HepG2 (cell line): ENCODE measurements around the gene CDH8. TPM values are rescaled to one million over a fixed set of nuclear protein-coding genes. Genes with fewer than 3 reads are reported as not detected.

Experiments used
- ATAC-seq: fragments of 200-7000 bp; cut with Tn5 transposase; 3 replicates; pipeline ENCODE4 v1.9.1; 2020; ENCODE audit warnings: mild to moderate bottlenecking, moderate library complexity
- BruUV-seq: library from RNA; stranded (reverse); fragments of 400-500 nt; replicated peaks from 2 replicates; lab custom pipeline; 2021; lab: Mats Ljungman, UMichigan
- CTCF ChIA-PET: fragments of 300-600 bp; formaldehyde crosslinking; extraction: SDS; loops from one replicate; lab custom pipeline; 2021; ENCODE audit warnings: low total read pairs, inconsistent platforms, low intra/inter-chr PET ratio; lab: Yijun Ruan, JAX
- POLR2A ChIA-PET: fragments of 350-600 bp; sonication (Branson Sonifier 250); formaldehyde crosslinking; loops from one replicate; lab custom pipeline; 2020; ENCODE audit warnings: antibody characterized with exemption, inconsistent platforms; lab: Yijun Ruan, JAX
- DNase-seq: peaks from one replicate; pipeline ENCODE4 v3.0.0-alpha.2; 2015; ENCODE audit warnings: low spot score
- FAIRE-seq: peaks from 3 replicates; lab custom pipeline; 2011; peaks lifted over from hg19 to GRCh38; lab: Jason Lieb, UNC
- H2AFZ ChIP-seq: one replicate; pipeline ENCODE4 v1.6.1; 2011; ENCODE audit warnings: low read length, inconsistent platforms
- H3K27ac ChIP-seq: fragments of 300-600 bp; 3 replicates; pipeline ENCODE4 v1.8.0; 2011; ENCODE audit warnings: mixed run types, mild to moderate bottlenecking, mixed read lengths, low read length, inconsistent platforms; ENCODE audit not compliant: insufficient read depth; ENCODE audit errors: extremely low read length
- H3K27me3 ChIP-seq, 2 experiments: fragments of 200-600 bp in 1 of 2; 2 replicates in 1 of 2; 3 replicates in 1 of 2; pipeline versions ENCODE4 v1.6.0 to v1.8.0; 2011; ENCODE audit warnings: low read length in 2 of 2, mild to moderate bottlenecking in 2 of 2, moderate library complexity in 2 of 2, inconsistent platforms in 1 of 2; ENCODE audit not compliant: insufficient read depth in 2 of 2, control insufficient read depth in 1 of 2
- H3K36me3 ChIP-seq, 2 experiments: fragments of 200-600 bp in 1 of 2; replicated peaks in 1 of 2; 2 replicates in 1 of 2; 3 replicates in 1 of 2; pipeline versions ENCODE4 v1.5.1 to v1.8.0; 2011; ENCODE audit warnings: low read length in 2 of 2, inconsistent platforms in 1 of 2; ENCODE audit not compliant: insufficient read depth in 2 of 2, control insufficient read depth in 1 of 2
- H3K4me1 ChIP-seq: 2 replicates; pipeline ENCODE4 v1.5.1; 2012; ENCODE audit warnings: low read length, inconsistent platforms; ENCODE audit not compliant: insufficient read depth
- H3K4me2 ChIP-seq: 2 replicates; pipeline ENCODE4 v1.6.0; 2011; ENCODE audit warnings: low read depth, low read length, inconsistent platforms
- H3K4me3 ChIP-seq, 3 experiments: fragments of 200-600 bp in 1 of 3; sonication (generic), shearing (Covaris generic) in 1 of 3; replicated peaks in 1 of 3; 2 replicates each; pipeline ENCODE4 v1.5.1; 2011 to 2016; ENCODE audit warnings: low read length in 3 of 3, inconsistent platforms in 2 of 3, low read depth in 2 of 3, mild to moderate bottlenecking in 2 of 3, control low read depth in 1 of 3, mixed read lengths in 1 of 3; ENCODE audit not compliant: insufficient read depth in 1 of 3
- H3K79me2 ChIP-seq: one replicate; pipeline ENCODE4 v1.6.1; 2011; ENCODE audit warnings: low read length, inconsistent platforms; ENCODE audit not compliant: insufficient read depth
- H3K9ac ChIP-seq: 2 replicates; pipeline ENCODE4 v1.6.0; 2011; ENCODE audit warnings: mild to moderate bottlenecking, low read depth, low read length, inconsistent platforms; ENCODE audit not compliant: insufficient read depth
- H3K9me3 ChIP-seq: 2 replicates; pipeline ENCODE4 v1.5.1; 2012; ENCODE audit warnings: mild to moderate bottlenecking, low read length
- H4K20me1 ChIP-seq: 2 replicates; pipeline ENCODE4 v1.6.0; 2011; ENCODE audit warnings: inconsistent platforms, mild to moderate bottlenecking, low read length, moderate library complexity; ENCODE audit not compliant: insufficient read depth
- FOSL1 ChIP-seq: sonication (generic); formaldehyde crosslinking; IDR thresholded peaks from 2 replicates; pipeline ENCODE4 v1.9.0; 2021; ENCODE audit warnings: missing genetic modification reagents, borderline replicate concordance
- GATAD2A ChIP-seq: IDR thresholded peaks from 2 replicates; pipeline ENCODE4 v1.6.1; 2016
- HBP1 ChIP-seq: IDR thresholded peaks from 2 replicates; pipeline ENCODE4 v1.6.1; 2016; ENCODE audit warnings: low read depth, control low read depth
- PHF8 ChIP-seq: sonication (generic); formaldehyde crosslinking; IDR thresholded peaks from 2 replicates; pipeline ENCODE4 v1.5.0; 2020; ENCODE audit warnings: missing genetic modification reagents
- RNF219 ChIP-seq: sonication (generic); formaldehyde crosslinking; IDR thresholded peaks from 2 replicates; pipeline ENCODE4 v1.5.0; 2020; ENCODE audit warnings: mild to moderate bottlenecking, missing genetic modification reagents
- SAFB2 ChIP-seq: sonication (generic); formaldehyde crosslinking; IDR thresholded peaks from 2 replicates; pipeline ENCODE4 v1.5.1; 2020; ENCODE audit warnings: missing genetic modification reagents, low read depth, mild to moderate bottlenecking, borderline replicate concordance
- ZBED4 ChIP-seq: sonication (generic); formaldehyde crosslinking; IDR thresholded peaks from 2 replicates; pipeline ENCODE4 v1.4.0; 2020; ENCODE audit warnings: missing genetic modification reagents, borderline replicate concordance
- ZNF224 ChIP-seq: sonication (generic); formaldehyde crosslinking; IDR thresholded peaks from 2 replicates; pipeline ENCODE4 v1.5.0; 2020; ENCODE audit warnings: mild to moderate bottlenecking, missing genetic modification reagents
- ZNF691 ChIP-seq: sonication (generic); formaldehyde crosslinking; IDR thresholded peaks from 2 replicates; pipeline ENCODE4 v1.4.0; 2020; ENCODE audit warnings: missing genetic modification reagents, low read depth, mild to moderate bottlenecking, borderline replicate concordance
- WGBS: methylation state at CpG from one replicate; pipeline ENCODE4 v1.1.6; 2017; ENCODE audit warnings: low lambda C conversion rate; 5-methylcytosine and 5-hydroxymethylcytosine counted together
- in situ Hi-C: cut with HindIII; loops from 2 replicates; pipeline ENCODE4 v1.10.0; 2017; ENCODE audit warnings: low pct_unique_long_range_greater_than_20kb; ENCODE audit not compliant: extremely low pct_ligation_motif_present
- intact Hi-C: fragments of 100-400 bp; cut with micrococcal nuclease; formaldehyde crosslinking; loops from one replicate; pipeline ENCODE4 v1.10.0; 2022; ENCODE audit not compliant: unreplicated experiment
- polyA plus RNA-seq, 8 experiments: library from polyadenylated mRNA; depleted of rRNA in 3 of 8; stranded (reverse) in 7 of 8; unstranded in 1 of 8; fragments of >200 nt; fragmentation: Illumina TruSeq in 4 of 8; extraction: Trizol in 4 of 8; gene quantifications; 2 replicates each; pipeline versions ENCODE4 v1.2.1 to v1.2.3, GENCODE V29; 2011 to 2016; ENCODE audit warnings: low read depth in 4 of 8, missing spikeins in 1 of 8, mixed read lengths in 1 of 8; ENCODE audit not compliant: insufficient read depth in 1 of 8
- total RNA-seq, 5 experiments: library from RNA; depleted of rRNA; stranded (reverse); fragments of >200 nt; fragmentation: Illumina TruSeq; extraction: Trizol; gene quantifications; 2 replicates each; pipeline ENCODE4 v1.2.3, GENCODE V29; 2016; ENCODE audit warnings: low read depth in 1 of 5

The CDH8 gene
- total and polyA plus RNA-seq, 2 of the 13 experiments (the other 11 are each of a cell fraction or from before 2014, with no cell fraction given): not detected

GRCh38 chr16:61944004-61944403 lies 92.2 kb downstream of the CDH8 start:
- no peak overlapping the region for H3K4me2 ChIP-seq
- no peaks in the 10 kb centered on the region for H3K9me3 ChIP-seq
- BruUV-seq: no TSS peak
- WGBS: 0% methylated on average over 3 of the region's 3 CpGs
- TF ChIP-seq PHF8 (no peak), ZNF691 (CRISPR knock-in tag) (no peak)
- H3K36me3 ChIP-seq: no peaks in the 10 kb centered on the region
- FAIRE-seq: no peak
- ChIA-PET POLR2A (no interaction called here), CTCF (no interaction called here)
- no peak overlapping the region for H3K27ac ChIP-seq
- no peak overlapping the region for H3K4me3 ChIP-seq
- intact Hi-C loops (no loop called here), in situ Hi-C loops (no loop called here)
- ATAC-seq: no peak
- H2AFZ ChIP-seq: no peak overlapping the region
- H4K20me1 ChIP-seq: no peaks in the 10 kb centered on the region
- DNase-seq: no peak
- H3K4me1 ChIP-seq: no peaks in the 10 kb centered on the region
- H3K79me2 ChIP-seq: no peaks in the 10 kb centered on the region
- H3K9ac ChIP-seq: no peak overlapping the region
- no peaks in the 10 kb centered on the region for H3K27me3 ChIP-seq

GRCh38 chr16:61940611-61941010 lies 95.6 kb downstream of the CDH8 start:
- ATAC-seq (no peak), DNase-seq (no peak), FAIRE-seq (no peak)
- Histone ChIP-seq H3K4me3 (no peak overlapping the region), H4K20me1 (no peaks in the 10 kb centered on the region), H3K9ac (no peak overlapping the region), H2AFZ (no peak overlapping the region), H3K36me3 (no peaks in the 10 kb centered on the region), H3K4me1 (no peaks in the 10 kb centered on the region), H3K79me2 (no peaks in the 10 kb centered on the region), H3K27ac (no peak overlapping the region), H3K27me3 (no peaks in the 10 kb centered on the region), H3K9me3 (no peaks in the 10 kb centered on the region), H3K4me2 (no peak overlapping the region)
- 34% methylated on average over 10 of the region's 10 CpGs for WGBS
- POLR2A ChIA-PET: no interaction called here
- CTCF ChIA-PET: no interaction called here
- in situ Hi-C loops: no loop called here
- BruUV-seq: no TSS peak
- intact Hi-C loops: no loop called here
- TF ChIP-seq ZNF224 (CRISPR knock-in tag) (no peak), RNF219 (no peak), SAFB2 (CRISPR knock-in tag) (no peak), ZBED4 (CRISPR knock-in tag) (no peak), HBP1 (CRISPR knock-in tag) (no peak), GATAD2A (CRISPR knock-in tag) (no peak), FOSL1 (CRISPR knock-in tag) (no peak)
